H9 (cell line): Measurements from ENCODE around the gene ISM2. TPM values are rescaled to one million over a fixed set of nuclear protein-coding genes. Genes with fewer than 3 reads are reported as not detected.

Source experiments
- DNase-seq: peaks from one replicate; pipeline ENCODE4 v3.0.0-alpha.2; 2017
- H2AFZ ChIP-seq: one replicate; pipeline ENCODE4 v1.6.1; 2013; ENCODE audit warnings: mild to moderate bottlenecking, low read length, control low read depth, moderate library complexity
- H2AK5ac ChIP-seq: 2 replicates; pipeline ENCODE4 v1.6.1; 2013; ENCODE audit warnings: low read length, control low read depth, mixed read lengths; ENCODE audit not compliant: insufficient read length
- H2BK120ac ChIP-seq: one replicate; pipeline ENCODE4 v1.6.1; 2013; ENCODE audit warnings: low read depth, mild to moderate bottlenecking, low read length, control low read depth, inconsistent platforms; ENCODE audit not compliant: poor library complexity, severe bottlenecking
- H2BK12ac ChIP-seq: 2 replicates; pipeline ENCODE4 v1.6.1; 2013; ENCODE audit warnings: low read length, control low read depth, mixed read lengths, low read depth; ENCODE audit not compliant: insufficient read length
- H2BK15ac ChIP-seq: 2 replicates; pipeline ENCODE4 v1.6.1; 2013; ENCODE audit warnings: low read depth, low read length, control low read depth
- H2BK20ac ChIP-seq: one replicate; pipeline ENCODE4 v1.6.1; 2013; ENCODE audit warnings: low read depth, mild to moderate bottlenecking, low read length, control low read depth, inconsistent platforms; ENCODE audit not compliant: poor library complexity, severe bottlenecking
- H2BK5ac ChIP-seq: 2 replicates; pipeline ENCODE4 v1.6.1; 2013; ENCODE audit warnings: low read length, control low read depth, mixed read lengths; ENCODE audit not compliant: insufficient read length
- H3K14ac ChIP-seq: 2 replicates; pipeline ENCODE4 v1.6.1; 2013; ENCODE audit warnings: low read length, control low read depth; ENCODE audit not compliant: insufficient read depth
- H3K18ac ChIP-seq: 2 replicates; pipeline ENCODE4 v1.6.1; 2013; ENCODE audit warnings: low read depth, mild to moderate bottlenecking, mixed read lengths, low read length, control low read depth; ENCODE audit not compliant: insufficient read length
- H3K23ac ChIP-seq: 2 replicates; pipeline ENCODE4 v1.6.1; 2013; ENCODE audit warnings: low read length, control low read depth, mixed read lengths, low read depth; ENCODE audit not compliant: insufficient read length
- H3K23me2 ChIP-seq: 2 replicates; pipeline ENCODE4 v1.6.1; 2013; ENCODE audit warnings: low read depth, mild to moderate bottlenecking, mixed read lengths, low read length, control low read depth; ENCODE audit not compliant: insufficient read length, poor library complexity, severe bottlenecking
- H3K27ac ChIP-seq: 2 replicates; pipeline ENCODE4 v1.5.1; 2013; ENCODE audit warnings: low read length, control low read depth, mixed read lengths, low read depth; ENCODE audit not compliant: insufficient read length
- H3K27me3 ChIP-seq: 2 replicates; pipeline ENCODE4 v1.6.1; 2013; ENCODE audit warnings: low read length, control low read depth, inconsistent platforms; ENCODE audit not compliant: insufficient read depth
- H3K4ac ChIP-seq: 2 replicates; pipeline ENCODE4 v1.6.1; 2013; ENCODE audit warnings: low read depth, mild to moderate bottlenecking, control low read depth, inconsistent platforms, low read length, moderate library complexity
- H3K4me1 ChIP-seq: 2 replicates; pipeline ENCODE4 v1.6.1; 2013; ENCODE audit warnings: low read length, control low read depth, inconsistent platforms; ENCODE audit not compliant: insufficient read depth
- H3K4me2 ChIP-seq: 2 replicates; pipeline ENCODE4 v1.6.1; 2013; ENCODE audit warnings: low read length, control low read depth, mixed read lengths; ENCODE audit not compliant: insufficient read length, insufficient read depth
- H3K56ac ChIP-seq: 2 replicates; pipeline ENCODE4 v1.6.1; 2013; ENCODE audit warnings: low read depth, mild to moderate bottlenecking, mixed read lengths, low read length, control low read depth; ENCODE audit not compliant: insufficient read length
- H3K79me1 ChIP-seq: 2 replicates; pipeline ENCODE4 v1.6.1; 2013; ENCODE audit warnings: low read depth, mild to moderate bottlenecking, moderate library complexity, low read length, control low read depth, inconsistent platforms; ENCODE audit not compliant: insufficient read depth, poor library complexity, severe bottlenecking
- H3K79me2 ChIP-seq: 2 replicates; pipeline ENCODE4 v1.6.1; 2013; ENCODE audit warnings: low read length, control low read depth, inconsistent platforms; ENCODE audit not compliant: insufficient read depth
- H3K9ac ChIP-seq: 2 replicates; pipeline ENCODE4 v1.6.1; 2013; ENCODE audit warnings: low read length, control low read depth, mixed read lengths; ENCODE audit not compliant: insufficient read length; ENCODE audit errors: extremely low read depth
- H3K9me3 ChIP-seq: one replicate; pipeline ENCODE4 v1.6.1; 2013; ENCODE audit warnings: low read depth, low read length, inconsistent platforms; ENCODE audit not compliant: control insufficient read depth
- H3T11ph ChIP-seq: one replicate; pipeline ENCODE4 v1.6.1; 2013; ENCODE audit warnings: mild to moderate bottlenecking, low read length, control low read depth, inconsistent platforms
- H4K20me1 ChIP-seq: one replicate; pipeline ENCODE4 v1.6.1; 2013; ENCODE audit not compliant: control insufficient read depth, insufficient read length, insufficient read depth
- H4K5ac ChIP-seq: 2 replicates; pipeline ENCODE4 v1.6.1; 2013; ENCODE audit warnings: low read depth, mild to moderate bottlenecking, mixed read lengths, low read length, control low read depth; ENCODE audit not compliant: insufficient read length
- H4K8ac ChIP-seq: replicated peaks from 2 replicates; pipeline ENCODE4 v1.6.1; 2013; ENCODE audit warnings: low read length, control low read depth, mixed read lengths, low read depth; ENCODE audit not compliant: insufficient read length
- H4K91ac ChIP-seq: 2 replicates; pipeline ENCODE4 v1.6.1; 2013; ENCODE audit warnings: low read depth, mild to moderate bottlenecking, moderate library complexity, mixed read lengths, low read length, control low read depth; ENCODE audit not compliant: insufficient read length
- H3K27ac Mint-ChIP-seq, 3 experiments: 2 replicates in 2 of 3; 3 replicates in 1 of 3; pipeline ENCODE4 v1.8.0; 2020 to 2021; ENCODE audit warnings: mixed read lengths in 3 of 3, mild to moderate bottlenecking in 1 of 3, moderate library complexity in 1 of 3
- H3K27me3 Mint-ChIP-seq: 2 replicates; pipeline ENCODE4 v1.8.0; 2021; ENCODE audit warnings: low read depth, mild to moderate bottlenecking, moderate library complexity, mixed read lengths
- H3K36me3 Mint-ChIP-seq, 3 experiments: 2 replicates in 2 of 3; 3 replicates in 1 of 3; pipeline ENCODE4 v1.8.0; 2020 to 2021; ENCODE audit warnings: low read depth in 3 of 3, mixed read lengths in 3 of 3; ENCODE audit not compliant: insufficient read depth in 1 of 3
- H3K4me1 Mint-ChIP-seq, 2 experiments: 2 replicates each; pipeline ENCODE4 v1.8.0; 2020; ENCODE audit warnings: mixed read lengths in 2 of 2
- H3K4me3 Mint-ChIP-seq, 2 experiments: 2 replicates in 1 of 2; 3 replicates in 1 of 2; pipeline ENCODE4 v1.8.0; 2020 to 2021; ENCODE audit warnings: mild to moderate bottlenecking in 2 of 2, mixed read lengths in 2 of 2, moderate library complexity in 1 of 2
- H3K9me3 Mint-ChIP-seq, 2 experiments: 2 replicates in 1 of 2; 3 replicates in 1 of 2; pipeline ENCODE4 v1.8.0; 2020; ENCODE audit warnings: mild to moderate bottlenecking in 2 of 2, mixed read lengths in 2 of 2, moderate library complexity in 1 of 2
- CTCF ChIP-seq: fragments of 200-600 bp; sonication (generic); conservative IDR thresholded peaks from 3 replicates; pipeline ENCODE4 v1.8.0; 2021; ENCODE audit warnings: antibody characterized with exemption, mild to moderate bottlenecking
- WGBS: extraction: QIAGEN DNeasy Blood & Tissue Kit; methylation state at CpG from one replicate; pipeline ENCODE4 v1.1.7; 2013; ENCODE audit warnings: missing lambda C conversion rate, low lambda C conversion rate, mixed read lengths; ENCODE audit not compliant: insufficient read length; ENCODE audit errors: extremely low coverage; 5-methylcytosine and 5-hydroxymethylcytosine counted together
- total RNA-seq: library from RNA; stranded (reverse); gene quantifications from 2 replicates; pipeline ENCODE4 v1.2.1, GENCODE V29; 2021

ISM2 gene
- total RNA-seq, 1 experiment from 2014 or later = 0.39 TPM

GRCh38 chr14:77508876-77509275, 10.3 kb upstream of the ISM2 start:
- no peaks in the 10 kb centered on the region for H3K27me3 Mint-ChIP-seq
- Histone ChIP-seq H4K91ac (no peak overlapping the region), H3K4me1 (no peaks in the 10 kb centered on the region), H2BK120ac (no peak overlapping the region), H4K5ac (no peak overlapping the region), H2BK12ac (no peak overlapping the region), H3T11ph (no peak overlapping the region), H3K4ac (no peak overlapping the region), H3K27ac (no peak overlapping the region), H2BK20ac (no peak overlapping the region), H2BK5ac (no peak overlapping the region), H2BK15ac (no peak overlapping the region), H3K23ac (no peak overlapping the region), H3K23me2 (no peaks in the 10 kb centered on the region), H4K20me1 (no peaks in the 10 kb centered on the region), H2AK5ac (no peak overlapping the region), H3K27me3 (no peaks in the 10 kb centered on the region), H3K14ac (no peak overlapping the region), H3K56ac (no peak overlapping the region), H3K79me1 (no peaks in the 10 kb centered on the region), H2AFZ (no peak overlapping the region), H3K9me3 (no peaks in the 10 kb centered on the region), H3K9ac (no peak overlapping the region), H3K4me2 (no peak overlapping the region), H3K79me2 (no peaks in the 10 kb centered on the region), H3K18ac (no peak overlapping the region), H4K8ac (no peak overlapping the region)
- no peaks in the 10 kb centered on the region; a peak in 1 of 5 replicates for H3K9me3 Mint-ChIP-seq
- peaks cover 6 to 26% (median 16%) of the 10 kb centered on the region in 3 experiments; a peak in 6 of 7 replicates for H3K36me3 Mint-ChIP-seq
- no peak for TF ChIP-seq CTCF
- no peaks in the 10 kb centered on the region for H3K4me1 Mint-ChIP-seq
- whole genome bisulfite sequencing = no CpG with 5 or more reads among the region's 3 CpGs
- no peak for DNase-seq
- no peak overlapping the region for H3K27ac Mint-ChIP-seq
- no peak overlapping the region for H3K4me3 Mint-ChIP-seq
